OCI-LY3 (cell line): ENCODE measurements around the gene ACSL3.

Experiments used
- H2AFZ ChIP-seq: fragments of 200-600, 300-600 bp; shearing (Covaris generic); 2 replicates; pipeline ENCODE4 v1.6.0; 2014; ENCODE audit warnings: antibody characterized with exemption, low read depth, low read length
- H3K27ac ChIP-seq: fragments of 200-600, 300-600 bp; sonication (generic); 2 replicates; pipeline ENCODE4 v1.5.1; 2014; ENCODE audit warnings: mild to moderate bottlenecking, low read length, moderate library complexity, mixed read lengths
- H3K27me3 ChIP-seq: fragments of 200-600, 300-600 bp; sonication (generic); 2 replicates; pipeline ENCODE4 v1.6.1; 2014; ENCODE audit warnings: low read depth, low read length, mixed read lengths
- H3K36me3 ChIP-seq: fragments of 200-600, 300-600 bp; sonication (generic); replicated peaks from 2 replicates; pipeline ENCODE3; 2014; ENCODE audit warnings: low read depth, low read length, mixed read lengths
- H3K4me1 ChIP-seq: fragments of 300-600, 200-600 bp; sonication (generic); 2 replicates; pipeline ENCODE4 v1.6.1; 2014; ENCODE audit warnings: low read length, mixed read lengths
- H3K4me2 ChIP-seq: fragments of 200-600, 300-600 bp; sonication (generic); 2 replicates; pipeline ENCODE4 v1.6.1; 2014; ENCODE audit warnings: low read length, mixed read lengths
- H3K4me3 ChIP-seq: fragments of 300-600, 200-600 bp; sonication (generic); 2 replicates; pipeline ENCODE4 v1.5.1; 2014; ENCODE audit warnings: antibody characterized with exemption, mild to moderate bottlenecking, low read length, moderate library complexity
- H3K79me2 ChIP-seq: fragments of 300-600, 200-600 bp; shearing (Covaris generic); 2 replicates; pipeline ENCODE4 v1.6.1; 2014; ENCODE audit warnings: mild to moderate bottlenecking, low read length, mixed read lengths
- H3K9ac ChIP-seq: fragments of 300-600, 200-600 bp; shearing (Covaris generic); 2 replicates; pipeline ENCODE4 v1.6.0; 2014; ENCODE audit warnings: mild to moderate bottlenecking, low read length, moderate library complexity
- H3K9me3 ChIP-seq: fragments of 200-600, 300-600 bp; shearing (Covaris generic); 2 replicates; pipeline ENCODE4 v1.6.1; 2014; ENCODE audit warnings: low read length, mixed read lengths; ENCODE audit not compliant: insufficient read depth
- H4K20me1 ChIP-seq: fragments of 200-600, 300-600 bp; sonication (generic); 2 replicates; pipeline ENCODE4 v1.6.1; 2016; ENCODE audit warnings: low read length, mixed read lengths; ENCODE audit not compliant: insufficient read depth
- EZH2phosphoT487 ChIP-seq: fragments of 200-600 bp; shearing (Covaris generic); IDR thresholded peaks from 2 replicates; pipeline ENCODE4 v1.6.1; 2018; ENCODE audit warnings: antibody characterized with exemption, mixed run types, low read depth
- TF ChIP-seq, protein P1 (sequence below): fragments of 200-600, 300-600 bp; sonication (generic); IDR thresholded peaks from 2 replicates; pipeline ENCODE4 v1.5.1; 2014; ENCODE audit warnings: antibody characterized with exemption, low read length, low read depth

The ACSL3 gene

DNA sequence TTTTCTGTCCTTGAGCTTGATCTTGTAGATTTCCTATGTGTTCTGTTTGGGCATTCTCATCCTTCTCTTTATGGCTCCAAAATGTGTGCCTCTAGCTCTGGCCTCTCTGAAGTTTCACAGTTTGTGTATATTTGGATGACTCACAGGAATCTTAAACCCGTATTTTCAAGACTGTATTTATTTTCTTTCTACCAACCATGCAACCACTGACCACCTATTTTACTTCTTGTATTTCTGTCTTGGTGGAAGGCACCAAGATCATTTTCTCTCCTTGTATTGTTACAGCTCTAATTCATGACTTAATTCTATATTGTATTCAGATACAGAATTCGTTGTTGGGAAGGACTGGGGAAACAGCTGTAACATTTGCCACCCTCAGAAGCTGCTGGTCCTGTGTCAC, 39.5 kb downstream of the ACSL3 start:
- H3K4me2 ChIP-seq = no peak overlapping the region
- peaks cover 12% of the 10 kb centered on the region for H3K4me1 ChIP-seq
- H3K27ac ChIP-seq = no peak overlapping the region
- H3K9me3 ChIP-seq = no peaks in the 10 kb centered on the region
- H3K4me3 ChIP-seq = no peak overlapping the region
- TF ChIP-seq EZH2phosphoT487 = no peak
- TF ChIP-seq, protein P1, sequence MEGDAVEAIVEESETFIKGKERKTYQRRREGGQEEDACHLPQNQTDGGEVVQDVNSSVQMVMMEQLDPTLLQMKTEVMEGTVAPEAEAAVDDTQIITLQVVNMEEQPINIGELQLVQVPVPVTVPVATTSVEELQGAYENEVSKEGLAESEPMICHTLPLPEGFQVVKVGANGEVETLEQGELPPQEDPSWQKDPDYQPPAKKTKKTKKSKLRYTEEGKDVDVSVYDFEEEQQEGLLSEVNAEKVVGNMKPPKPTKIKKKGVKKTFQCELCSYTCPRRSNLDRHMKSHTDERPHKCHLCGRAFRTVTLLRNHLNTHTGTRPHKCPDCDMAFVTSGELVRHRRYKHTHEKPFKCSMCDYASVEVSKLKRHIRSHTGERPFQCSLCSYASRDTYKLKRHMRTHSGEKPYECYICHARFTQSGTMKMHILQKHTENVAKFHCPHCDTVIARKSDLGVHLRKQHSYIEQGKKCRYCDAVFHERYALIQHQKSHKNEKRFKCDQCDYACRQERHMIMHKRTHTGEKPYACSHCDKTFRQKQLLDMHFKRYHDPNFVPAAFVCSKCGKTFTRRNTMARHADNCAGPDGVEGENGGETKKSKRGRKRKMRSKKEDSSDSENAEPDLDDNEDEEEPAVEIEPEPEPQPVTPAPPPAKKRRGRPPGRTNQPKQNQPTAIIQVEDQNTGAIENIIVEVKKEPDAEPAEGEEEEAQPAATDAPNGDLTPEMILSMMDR = no peak
- no peak overlapping the region for H3K9ac ChIP-seq
- peaks cover 3% of the 10 kb centered on the region for H3K36me3 ChIP-seq
- H3K79me2 ChIP-seq = peaks cover 41% of the 10 kb centered on the region
- H3K27me3 ChIP-seq = no peaks in the 10 kb centered on the region
- peaks cover 8% of the 10 kb centered on the region; the same call in 1 of the 2 replicates for H4K20me1 ChIP-seq
- no peak overlapping the region for H2AFZ ChIP-seq

DNA sequence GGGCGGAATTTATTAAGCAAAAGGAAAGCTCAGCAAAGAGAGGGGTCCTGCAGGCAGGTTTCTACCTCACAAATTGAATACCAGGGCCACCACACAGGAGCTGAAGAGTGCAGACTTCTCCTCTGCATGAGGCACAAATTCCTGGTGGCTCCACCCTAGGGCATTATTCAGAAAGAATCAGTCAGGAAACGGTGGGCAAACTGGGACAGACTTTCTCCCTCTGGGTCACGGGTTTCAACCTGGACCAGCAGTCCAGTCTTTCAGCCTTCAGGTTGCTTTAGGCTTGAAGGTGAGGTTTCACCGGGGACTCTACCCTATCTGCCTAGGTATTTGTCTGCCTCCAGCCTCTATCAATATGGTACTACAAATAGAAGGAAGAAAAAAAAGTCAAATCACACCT, 41.8 kb downstream of the ACSL3 start:
- peaks cover 17% of the 10 kb centered on the region for H3K36me3 ChIP-seq
- H3K4me1 ChIP-seq = peaks cover 18% of the 10 kb centered on the region
- H3K9me3 ChIP-seq = no peaks in the 10 kb centered on the region
- TF ChIP-seq, protein P1 = no peak
- TF ChIP-seq EZH2phosphoT487 = no peak
- peaks cover 8% of the 10 kb centered on the region; the same call in 1 of the 2 replicates for H4K20me1 ChIP-seq
- H3K9ac ChIP-seq = no peak overlapping the region
- H2AFZ ChIP-seq = no peak overlapping the region
- H3K4me2 ChIP-seq = no peak overlapping the region
- H3K27me3 ChIP-seq = no peaks in the 10 kb centered on the region
- no peak overlapping the region for H3K27ac ChIP-seq
- peaks cover 63% of the 10 kb centered on the region for H3K79me2 ChIP-seq
- H3K4me3 ChIP-seq = no peak overlapping the region

DNA sequence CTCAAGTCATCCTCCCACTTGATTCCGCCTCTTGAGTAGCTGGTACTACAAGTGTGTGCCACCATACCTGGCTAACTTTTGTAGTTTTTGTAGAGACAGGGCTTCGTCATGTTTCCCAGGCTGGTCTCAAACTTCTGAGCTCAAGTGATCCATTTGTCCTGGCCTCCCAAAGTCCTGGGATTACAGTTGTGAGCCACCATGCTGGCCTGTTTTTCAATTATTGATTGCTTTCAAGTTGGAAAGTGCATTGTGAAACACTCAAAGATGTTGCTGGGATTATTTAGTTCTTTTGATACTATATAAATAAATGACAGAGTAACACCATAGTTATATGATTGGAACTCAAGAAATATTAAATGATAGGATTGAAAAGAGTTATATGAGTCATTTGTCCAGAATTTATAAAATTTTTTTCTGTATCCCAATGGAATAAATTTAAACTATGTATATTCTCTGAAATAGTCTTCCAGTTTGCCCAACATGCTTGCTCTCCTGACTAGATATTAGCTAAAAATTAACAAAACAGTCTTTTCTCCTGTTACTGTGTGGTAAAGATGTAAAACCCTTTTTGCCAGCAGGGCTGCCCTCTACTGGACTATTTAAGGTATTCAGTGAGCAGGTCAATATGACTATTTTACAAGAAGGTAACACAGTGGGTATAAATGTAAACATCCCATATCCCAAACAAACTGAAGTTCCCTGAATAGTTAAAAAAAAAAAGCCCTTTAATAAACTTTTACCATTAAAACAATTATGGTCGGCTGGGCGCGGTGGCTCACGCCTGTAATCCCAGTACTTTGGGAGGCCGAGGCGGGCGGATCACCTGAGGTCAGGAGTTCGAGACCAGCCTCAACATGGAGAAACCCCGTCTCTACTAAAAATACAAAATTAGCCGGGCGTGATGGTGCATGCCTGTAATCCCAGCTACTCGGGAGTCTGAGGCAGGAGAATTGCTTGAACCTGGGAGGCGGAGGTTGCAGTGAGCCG, 42.7 kb downstream of the ACSL3 start:
- Histone ChIP-seq H3K4me2 (no peak overlapping the region), H3K4me1 (peaks cover 21% of the 10 kb centered on the region), H3K27me3 (no peaks in the 10 kb centered on the region), H3K36me3 (peaks cover 21% of the 10 kb centered on the region), H3K27ac (no peak overlapping the region; the same call in 1 of the 2 replicates), H3K4me3 (no peak overlapping the region), H3K9ac (no peak overlapping the region), H4K20me1 (peaks cover 5% of the 10 kb centered on the region; the same call in 1 of the 2 replicates), H3K79me2 (peaks cover 66% of the 10 kb centered on the region), H2AFZ (no peak overlapping the region), H3K9me3 (no peaks in the 10 kb centered on the region)
- TF ChIP-seq, protein P1 = peak; percentile 68
- no peak for TF ChIP-seq EZH2phosphoT487

DNA sequence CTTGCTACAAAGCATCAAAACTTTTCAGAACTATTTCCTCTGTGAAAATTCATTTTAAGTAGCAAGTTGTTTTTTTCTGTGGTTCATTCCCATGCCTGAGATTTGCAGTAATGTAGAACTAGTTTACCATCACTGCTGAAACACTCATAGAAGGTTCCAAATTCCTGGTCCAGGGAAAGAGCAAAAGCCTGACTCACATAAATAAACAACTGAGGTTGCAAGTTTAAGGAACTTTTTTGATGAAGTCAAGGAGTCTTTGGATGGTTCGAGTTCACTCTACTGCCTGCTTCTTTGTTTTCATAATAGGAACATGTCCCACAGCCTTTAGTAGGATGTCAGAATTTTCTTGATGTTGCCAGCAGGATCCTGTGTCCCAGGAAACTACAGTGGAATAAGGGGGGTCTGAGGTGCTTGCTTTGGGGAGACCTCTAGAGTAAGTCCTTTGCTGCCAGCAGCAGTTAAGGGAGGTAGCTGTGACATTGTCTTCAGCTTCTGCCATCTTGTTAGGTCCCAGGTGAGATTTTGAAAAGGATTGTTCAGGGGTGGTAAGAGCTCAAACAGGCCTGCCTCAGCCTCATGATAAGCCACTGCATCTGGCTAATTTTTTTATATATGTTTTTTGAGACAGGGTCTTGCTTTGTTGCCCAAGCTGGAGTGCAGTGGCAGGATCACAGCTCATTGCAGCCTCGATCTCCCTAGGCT, 43.9 kb downstream of the ACSL3 start:
- TF ChIP-seq, protein P1 = no peak
- TF ChIP-seq EZH2phosphoT487 = no peak
- Histone ChIP-seq H3K27me3 (no peaks in the 10 kb centered on the region), H3K36me3 (peaks cover 30% of the 10 kb centered on the region), H3K4me2 (no peak overlapping the region), H3K27ac (no peak overlapping the region), H3K4me1 (peaks cover 30% of the 10 kb centered on the region), H3K79me2 (peaks cover 71% of the 10 kb centered on the region), H3K9ac (no peak overlapping the region), H4K20me1 (peaks cover 5% of the 10 kb centered on the region; the same call in 1 of the 2 replicates), H3K9me3 (no peaks in the 10 kb centered on the region), H2AFZ (no peak overlapping the region), H3K4me3 (no peak overlapping the region)
